GM06990 (cell line): ENCODE data around the gene SKOR1.

ENCODE experiments used
- DNase-seq: peaks from one replicate; pipeline ENCODE4 v3.0.0-alpha.2; 2011; ENCODE audit not compliant: insufficient read length; ENCODE audit errors: extremely low read depth
- H3K27me3 ChIP-seq: replicated peaks from 2 replicates; pipeline ENCODE4 v1.6.0; 2011; ENCODE audit warnings: low read length; ENCODE audit not compliant: control insufficient read depth, insufficient read depth
- H3K36me3 ChIP-seq: 2 replicates; pipeline ENCODE4 v1.5.1; 2011; ENCODE audit warnings: low read length; ENCODE audit not compliant: control insufficient read depth, insufficient read depth
- H3K4me3 ChIP-seq: replicated peaks from 2 replicates; pipeline ENCODE4 v1.5.1; 2011; ENCODE audit warnings: low read depth, mild to moderate bottlenecking, control low read depth, low read length
- CTCF ChIP-seq: IDR thresholded peaks from 2 replicates; pipeline ENCODE4 v1.5.1; 2011; ENCODE audit warnings: low read length, control low read depth, mild to moderate bottlenecking, inconsistent platforms; ENCODE audit not compliant: insufficient read depth, poor library complexity, severe bottlenecking

Gene SKOR1

GRCh38 chr15:67824197-67824968 lies 926 bp upstream of the SKOR1 start:
- no peak for TF ChIP-seq CTCF
- no peak for DNase-seq
- Histone ChIP-seq H3K4me3 (peak overlapping the region; percentile 51), H3K27me3 (peaks cover 16% of the 10 kb centered on the region), H3K36me3 (no peaks in the 10 kb centered on the region)

GRCh38 chr15:67825881-67826716 lies 790 bp downstream of the SKOR1 start:
- TF ChIP-seq CTCF, result no peak
- Histone ChIP-seq H3K4me3 (no peak overlapping the region), H3K27me3 (peaks cover 11% of the 10 kb centered on the region)

GRCh38 chr15:67826717-67827561 lies 1.6 kb downstream of the SKOR1 start:
- H3K36me3 ChIP-seq, result no peaks in the 10 kb centered on the region
- TF ChIP-seq CTCF, result no peak
- DNase-seq, result no peak
- H3K4me3 ChIP-seq, result no peak overlapping the region
- peaks cover 7% of the 10 kb centered on the region for H3K27me3 ChIP-seq

More at GRCh38 chr15:67825881-67826716, 790 bp downstream of the SKOR1 start:
- no peaks in the 10 kb centered on the region for H3K36me3 ChIP-seq
- no peak for DNase-seq

GRCh38 chr15:67827562-67828277 lies 2.4 kb downstream of the SKOR1 start:
- Histone ChIP-seq H3K36me3 (no peaks in the 10 kb centered on the region), H3K27me3 (peaks cover 4% of the 10 kb centered on the region), H3K4me3 (no peak overlapping the region)
- DNase-seq, result no peak
- no peak for TF ChIP-seq CTCF

GRCh38 chr15:67828278-67828968 lies 3.1 kb downstream of the SKOR1 start:
- Histone ChIP-seq H3K4me3 (no peak overlapping the region), H3K27me3 (peaks cover 5% of the 10 kb centered on the region), H3K36me3 (no peaks in the 10 kb centered on the region)
- no peak for TF ChIP-seq CTCF
- no peak for DNase-seq
